Astrocyte (in vitro differentiated cells and primary cell): ENCODE data around the gene GOLGA8S.

Experiments
- EZH2 ChIP-seq: IDR thresholded peaks from 2 replicates; pipeline ENCODE4 v1.6.1; 2012; ENCODE audit warnings: mild to moderate bottlenecking, low read length, inconsistent platforms; ENCODE audit not compliant: insufficient read depth
- TF ChIP-seq, protein P1 (sequence below): IDR thresholded peaks from 2 replicates; pipeline ENCODE4 v1.5.1; 2011; ENCODE audit warnings: low read depth, mild to moderate bottlenecking, inconsistent platforms, low read length, moderate library complexity; ENCODE audit not compliant: insufficient read depth

DNA sequence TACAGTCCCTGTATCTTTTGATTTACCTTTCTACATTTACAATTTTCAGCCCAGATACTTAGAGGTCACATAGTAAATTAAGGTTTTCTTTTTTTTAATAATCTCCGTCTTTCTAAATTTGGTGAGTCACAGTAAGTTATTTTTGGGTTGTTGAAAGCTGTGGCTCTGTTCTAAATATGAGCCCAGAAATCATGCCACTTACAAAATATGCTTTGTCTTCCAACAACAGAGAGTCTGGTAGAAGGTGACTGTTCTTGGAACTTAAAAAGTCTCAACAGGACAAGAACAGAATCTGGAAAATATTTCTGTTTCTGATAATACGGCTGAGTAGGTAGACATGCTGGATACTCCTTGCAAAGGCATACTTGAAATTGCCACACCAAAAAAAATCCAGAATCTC is 16.0 kb downstream of the GOLGA8S start:
- TF ChIP-seq EZH2, result no peak
- TF ChIP-seq, protein P1, sequence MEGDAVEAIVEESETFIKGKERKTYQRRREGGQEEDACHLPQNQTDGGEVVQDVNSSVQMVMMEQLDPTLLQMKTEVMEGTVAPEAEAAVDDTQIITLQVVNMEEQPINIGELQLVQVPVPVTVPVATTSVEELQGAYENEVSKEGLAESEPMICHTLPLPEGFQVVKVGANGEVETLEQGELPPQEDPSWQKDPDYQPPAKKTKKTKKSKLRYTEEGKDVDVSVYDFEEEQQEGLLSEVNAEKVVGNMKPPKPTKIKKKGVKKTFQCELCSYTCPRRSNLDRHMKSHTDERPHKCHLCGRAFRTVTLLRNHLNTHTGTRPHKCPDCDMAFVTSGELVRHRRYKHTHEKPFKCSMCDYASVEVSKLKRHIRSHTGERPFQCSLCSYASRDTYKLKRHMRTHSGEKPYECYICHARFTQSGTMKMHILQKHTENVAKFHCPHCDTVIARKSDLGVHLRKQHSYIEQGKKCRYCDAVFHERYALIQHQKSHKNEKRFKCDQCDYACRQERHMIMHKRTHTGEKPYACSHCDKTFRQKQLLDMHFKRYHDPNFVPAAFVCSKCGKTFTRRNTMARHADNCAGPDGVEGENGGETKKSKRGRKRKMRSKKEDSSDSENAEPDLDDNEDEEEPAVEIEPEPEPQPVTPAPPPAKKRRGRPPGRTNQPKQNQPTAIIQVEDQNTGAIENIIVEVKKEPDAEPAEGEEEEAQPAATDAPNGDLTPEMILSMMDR, result no peak
